Ascending aorta (tissue), 2 donors: Measurements from ENCODE around the gene FPGS. TPM values are rescaled to one million over a fixed set of nuclear protein-coding genes. Genes with fewer than 3 reads are reported as not detected.
"Not testable (repeated sequence)": the region's sequence is repeated elsewhere in the genome, so short reads cannot be mapped to it uniquely, and the experiment has no call there.

ENCODE experiments used
- DNase-seq, 2 donors: peaks; one replicate each; pipeline ENCODE4 v3.0.0-alpha.2; 2019; ENCODE audit warnings: low spot score in 2 of 2
- H3K27ac ChIP-seq, 2 donors: fragments of 200-600 bp; sonication (generic); one replicate each; pipeline ENCODE4 v1.5.1; 2016 to 2017; ENCODE audit warnings: mild to moderate bottlenecking in 1 of 2
- H3K27me3 ChIP-seq: fragments of 200-600 bp; sonication (generic); one replicate; pipeline ENCODE4 v1.5.1; 2017
- H3K36me3 ChIP-seq, 2 donors: fragments of 200-600 bp; sonication (generic); one replicate each; pipeline ENCODE4 v1.5.1; 2016
- H3K4me1 ChIP-seq, 2 donors: fragments of 200-600 bp; sonication (generic); one replicate each; pipeline ENCODE4 v1.5.1; 2016 to 2017; ENCODE audit warnings: mild to moderate bottlenecking in 1 of 2
- H3K4me3 ChIP-seq, 2 donors: fragments of 200-600 bp; sonication (generic); one replicate each; pipeline ENCODE4 v1.5.1; 2016 to 2017; ENCODE audit warnings: mild to moderate bottlenecking in 1 of 2
- H3K9me3 ChIP-seq, 2 donors: fragments of 200-600 bp; sonication (generic); one replicate each; pipeline ENCODE4 v1.5.1; 2016
- CTCF ChIP-seq, 3 experiments: fragments of 200-600 bp in 2 of 3; fragments of 450-650 bp in 1 of 3; sonication (generic) in 2 of 3; IDR thresholded peaks; one replicate each; pipeline ENCODE4 v1.5.1; 2016 to 2019; ENCODE audit warnings: antibody characterized with exemption in 3 of 3, mild to moderate bottlenecking in 1 of 3, moderate library complexity in 1 of 3
- intact Hi-C: fragments of 100-400 bp; cut with DNase I; formaldehyde crosslinking; loops from one replicate; pipeline ENCODE4 v1.15.1; 2023
- total RNA-seq: library from RNA; depleted of rRNA; stranded (reverse); fragments of >200 nt; gene quantifications from one replicate; pipeline ENCODE4 v1.1.0, GENCODE V29; 2016

Gene FPGS
- total RNA-seq, 1 donor from 2014 or later, result 286 TPM

DNA sequence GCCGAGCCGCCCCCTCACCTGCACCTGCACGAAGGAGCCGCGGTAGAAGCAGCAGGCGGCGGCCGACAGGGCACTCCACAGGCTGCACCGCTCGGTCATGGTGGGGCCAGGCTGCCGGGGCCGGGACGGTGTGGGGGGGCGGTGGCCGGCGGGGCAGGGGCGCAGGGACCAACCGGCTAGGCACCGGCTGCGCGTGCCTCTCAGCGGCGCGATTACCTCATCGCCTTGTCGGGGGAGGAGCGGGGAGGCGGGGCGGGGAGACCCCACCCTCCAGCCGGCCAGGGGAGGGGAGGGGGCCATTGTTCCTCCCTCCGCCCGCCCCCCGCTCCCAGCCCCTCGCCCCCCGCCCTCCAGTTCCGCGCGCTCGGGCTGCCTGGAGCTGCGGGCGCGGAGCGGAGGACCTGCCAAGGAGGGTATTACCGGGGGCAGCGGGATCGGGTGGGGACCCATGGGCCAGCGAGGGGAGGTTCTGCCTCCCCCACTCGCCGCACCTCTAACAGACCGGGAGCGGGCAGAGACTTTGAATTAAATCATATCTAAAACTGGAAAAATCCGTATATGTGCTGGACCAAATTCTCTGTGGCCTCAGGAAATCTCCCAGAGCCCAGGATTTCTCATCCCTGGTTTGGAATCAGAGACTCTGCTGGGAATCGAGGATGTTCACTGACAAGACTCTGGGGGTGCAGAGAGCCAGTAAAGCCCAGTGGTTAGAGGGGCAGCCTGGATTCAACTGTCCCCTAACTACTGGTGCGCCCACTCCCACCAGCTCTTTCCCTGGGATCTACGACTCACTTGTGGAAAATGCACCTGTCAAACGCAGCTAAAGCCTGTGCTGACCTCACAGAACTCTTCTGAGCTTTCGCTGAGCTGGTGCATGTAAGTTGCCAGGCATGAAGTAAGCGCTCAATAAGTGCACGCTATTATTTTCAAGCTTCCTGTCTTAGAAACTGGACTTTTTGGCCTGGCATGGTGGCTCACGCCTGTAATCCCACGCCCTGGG is 47.3 kb upstream of the FPGS start:
- Histone ChIP-seq H3K27ac (no peak overlapping the region), H3K4me1 (peaks cover 0 to 4% of the 10 kb centered on the region in 2 donors), H3K4me3 (peak overlapping the region in 1 of 2 donors; percentile 33), H3K36me3 (no peaks in the 10 kb centered on the region), H3K27me3 (peaks cover 6% of the 10 kb centered on the region), H3K9me3 (no peaks in the 10 kb centered on the region)
- no peak for TF ChIP-seq CTCF (IDR thresholded peaks at IDR 0.05)
- intact Hi-C loops, result no loop called here
- no peak for DNase-seq

DNA sequence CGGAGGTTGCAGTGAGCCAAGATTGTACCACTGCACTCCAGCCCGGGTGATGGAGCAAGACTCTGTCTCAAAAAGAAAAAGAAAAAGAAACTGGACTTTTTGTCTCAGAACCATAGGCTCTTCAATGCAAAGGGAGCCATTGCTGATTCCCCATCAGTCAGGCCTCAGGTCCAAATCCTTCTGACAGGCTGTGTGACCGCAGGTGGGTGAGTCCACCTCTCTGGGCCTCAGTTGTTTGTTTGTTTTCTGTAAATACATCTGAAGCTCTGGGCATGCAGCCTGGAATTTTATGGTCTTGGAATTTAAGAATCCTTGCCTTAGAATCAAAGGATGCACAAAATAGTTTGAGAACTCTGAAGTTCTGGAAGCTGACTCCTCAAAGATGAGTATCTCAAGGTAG is 46.4 kb upstream of the FPGS start:
- intact Hi-C loops, result no loop called here
- H3K4me1 ChIP-seq, result peaks cover 0 to 4% of the 10 kb centered on the region in 2 donors
- H3K27me3 ChIP-seq, result peaks cover 6% of the 10 kb centered on the region
- H3K4me3 ChIP-seq, result no peak overlapping the region
- H3K9me3 ChIP-seq, result no peaks in the 10 kb centered on the region
- DNase-seq, result no peak
- H3K36me3 ChIP-seq, result no peaks in the 10 kb centered on the region
- no peak overlapping the region for H3K27ac ChIP-seq
- no peak for TF ChIP-seq CTCF (IDR thresholded peaks at IDR 0.05)

- intact Hi-C loops, H3K36me3 ChIP-seq, H3K27me3 ChIP-seq: not testable (repeated sequence)
These were observed 45.9 kb upstream of the FPGS start for GRCh38 chr9:127756776-127757175.

GRCh38 chr9:127758843-127759242 is 43.8 kb upstream of the FPGS start:
- Histone ChIP-seq H3K4me1 (peaks cover 0 to 4% of the 10 kb centered on the region in 2 donors), H3K36me3 (no peaks in the 10 kb centered on the region), H3K27ac (no peak overlapping the region), H3K27me3 (peaks cover 6% of the 10 kb centered on the region), H3K9me3 (no peaks in the 10 kb centered on the region), H3K4me3 (no peak overlapping the region)
- intact Hi-C loops, result no loop called here
- no peak for DNase-seq
- TF ChIP-seq CTCF (IDR thresholded peaks at IDR 0.05), result no peak

More at GRCh38 chr9:127756776-127757175, 45.9 kb upstream of the FPGS start:
- H3K4me1 ChIP-seq, DNase-seq, H3K27ac ChIP-seq, H3K9me3 ChIP-seq, H3K4me3 ChIP-seq: not testable (repeated sequence)

GRCh38 chr9:127761061-127761460 is 41.6 kb upstream of the FPGS start:
- Histone ChIP-seq H3K27me3 (no peaks in the 10 kb centered on the region), H3K9me3 (no peaks in the 10 kb centered on the region), H3K36me3 (no peaks in the 10 kb centered on the region), H3K4me1 (no peaks in the 10 kb centered on the region), H3K27ac (no peak overlapping the region), H3K4me3 (no peak overlapping the region)
- intact Hi-C loops, result no loop called here
- no peak for TF ChIP-seq CTCF (IDR thresholded peaks at IDR 0.05)
- no peak for DNase-seq

DNA sequence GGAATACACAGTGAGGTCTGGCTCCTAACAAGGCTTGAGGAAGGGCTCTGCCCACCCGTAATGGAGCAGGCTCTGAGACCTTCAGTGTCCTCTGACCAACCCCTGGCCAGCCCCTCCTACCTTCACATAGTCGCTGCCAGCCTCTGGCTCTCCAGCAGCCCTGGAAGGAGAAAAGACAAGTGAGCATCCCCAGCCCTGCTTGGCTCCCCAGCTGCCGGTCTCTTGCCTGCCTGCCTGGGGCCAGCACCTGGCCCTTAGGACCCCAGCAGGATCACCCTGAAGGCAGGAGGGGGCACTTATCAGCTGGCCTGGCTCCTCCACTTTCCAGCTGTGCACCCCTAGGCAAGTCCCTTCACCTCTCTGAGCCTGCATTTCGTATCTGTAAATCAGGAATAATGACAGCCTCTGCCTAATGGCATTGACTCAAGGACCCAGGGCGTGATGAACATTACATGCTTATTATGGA is 41.2 kb upstream of the FPGS start:
- intact Hi-C loops, result no loop called here
- no peaks in the 10 kb centered on the region for H3K27me3 ChIP-seq
- TF ChIP-seq CTCF (IDR thresholded peaks at IDR 0.05), result no peak
- no peak for DNase-seq
- H3K36me3 ChIP-seq, result no peaks in the 10 kb centered on the region
- H3K4me3 ChIP-seq, result no peak overlapping the region
- H3K4me1 ChIP-seq, result no peaks in the 10 kb centered on the region
- no peaks in the 10 kb centered on the region for H3K9me3 ChIP-seq
- peak overlapping the region; percentile 6 to 31 for H3K27ac ChIP-seq
